Measurements from ENCODE around the gene MIOS. TPM values are rescaled to one million over a fixed set of nuclear protein-coding genes. Genes with fewer than 3 reads are reported as not detected.
A peak's percentile ranks its signal among the peaks of the same experiment; 100 is the strongest.
"Not testable (repeated sequence)": the region's sequence is repeated elsewhere in the genome, so short reads cannot be mapped to it uniquely, and the experiment has no call there.

Gene MIOS
- total and polyA plus RNA-seq, 5 donors, result 9.4 to 26.0 (median 22.1) TPM

DNA sequence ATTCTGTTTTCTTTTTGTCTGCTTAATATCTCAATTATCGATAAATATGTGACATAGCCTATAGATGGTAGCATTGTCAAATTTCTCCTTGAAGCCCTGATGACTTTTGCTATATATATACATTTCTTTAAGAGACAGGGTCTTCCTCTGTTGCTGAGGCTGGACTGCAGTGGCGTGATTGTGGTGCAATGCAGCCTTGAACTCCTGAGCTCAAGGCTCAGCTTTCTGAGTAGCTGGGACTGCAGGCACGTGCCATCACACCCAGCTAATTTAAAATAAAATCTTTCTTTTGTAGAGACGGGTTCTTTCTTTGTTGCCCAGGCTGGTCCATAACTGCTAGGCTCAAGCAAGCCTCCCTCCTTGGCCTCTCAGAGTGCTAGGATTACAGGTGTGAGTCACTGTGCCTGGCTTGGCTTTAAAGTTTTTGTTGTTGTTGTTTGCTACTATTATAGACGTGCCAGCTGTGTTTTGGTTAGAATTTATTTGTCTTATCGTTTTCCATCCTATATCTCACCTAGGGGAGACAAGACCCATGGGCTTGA is 80.9 kb downstream of the MIOS start:
- H3K4me1 ChIP-seq (ENCODE audit: control insufficient read depth, insufficient read depth, low read length), result peaks cover 1% of the 10 kb centered on the region
- no peaks in the 10 kb centered on the region for H3K9me3 ChIP-seq (ENCODE audit: control insufficient read depth, low read length)
- no peak overlapping the region for H3K27ac ChIP-seq (ENCODE audit: low read length)
- no peak for ATAC-seq
- intact Hi-C loops (cut with DNase I), result no loop called here
- no peaks in the 10 kb centered on the region for H3K27me3 ChIP-seq (ENCODE audit: control insufficient read depth, insufficient read depth)
- no peak for DNase-seq
- 84% methylated on average over 6 of the region's 6 CpGs for WGBS
- no peak overlapping the region for H3K4me3 ChIP-seq (ENCODE audit: low read length)

DNA sequence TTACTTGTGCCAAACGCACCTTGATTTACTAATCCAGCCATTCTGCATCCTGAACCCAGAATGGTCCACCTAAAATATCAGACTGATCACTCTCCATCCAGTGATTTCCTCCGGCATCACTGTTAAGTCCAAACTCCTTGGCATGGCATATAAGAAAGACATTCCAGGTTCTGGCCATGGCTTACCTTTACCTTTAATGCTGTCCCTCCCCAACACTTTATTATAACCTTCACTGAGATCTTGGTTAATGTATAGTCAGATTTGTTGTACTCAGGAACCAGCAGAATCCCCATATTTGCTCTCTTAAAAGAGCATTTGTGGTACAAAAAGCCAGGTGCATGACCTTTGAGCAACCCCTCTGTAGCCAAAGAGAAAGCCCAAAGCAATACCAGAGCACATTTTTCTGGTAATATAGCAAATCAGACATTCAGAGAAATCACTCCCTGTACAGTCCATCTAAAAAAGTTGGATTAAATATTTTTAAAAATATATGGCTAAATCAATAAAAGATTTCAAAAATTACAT is 84.1 kb downstream of the MIOS start:
- ATAC-seq, result no peak
- intact Hi-C loops (cut with DNase I), result no loop called here
- no peak for DNase-seq
- Histone ChIP-seq H3K9me3 (ENCODE audit: control insufficient read depth, low read length) (no peaks in the 10 kb centered on the region), H3K27ac (ENCODE audit: low read length) (no peak overlapping the region), H3K4me3 (ENCODE audit: low read length) (no peak overlapping the region), H3K4me1 (ENCODE audit: control insufficient read depth, insufficient read depth, low read length) (peaks cover 1% of the 10 kb centered on the region), H3K27me3 (ENCODE audit: control insufficient read depth, insufficient read depth) (no peaks in the 10 kb centered on the region)
- 94% methylated on average over 2 of the region's 2 CpGs for WGBS

DNA sequence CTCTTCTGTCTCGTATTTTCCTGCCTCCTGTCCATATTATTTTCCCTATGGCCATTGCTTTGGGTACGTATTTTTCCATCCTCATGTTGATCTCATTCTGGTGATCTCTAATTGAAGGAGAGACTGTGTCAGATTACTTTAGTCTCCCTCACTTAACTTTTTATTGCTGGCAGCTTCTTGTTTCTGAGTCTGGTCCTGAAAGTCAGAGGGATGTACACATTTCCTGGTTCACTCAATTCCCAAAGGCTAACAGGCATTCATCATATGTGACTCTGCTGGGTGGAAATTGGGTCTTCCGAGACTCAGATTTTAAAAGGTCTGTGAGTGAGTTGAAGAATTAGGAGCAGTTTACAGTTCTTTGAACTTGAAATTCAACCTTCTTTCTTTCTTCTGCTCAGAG is 84.8 kb downstream of the MIOS start:
- Histone ChIP-seq H3K27me3 (ENCODE audit: control insufficient read depth, insufficient read depth) (no peaks in the 10 kb centered on the region), H3K9me3 (ENCODE audit: control insufficient read depth, low read length) (no peaks in the 10 kb centered on the region), H3K27ac (ENCODE audit: low read length) (no peak overlapping the region), H3K4me1 (ENCODE audit: control insufficient read depth, insufficient read depth, low read length) (peaks cover 1% of the 10 kb centered on the region), H3K4me3 (ENCODE audit: low read length) (no peak overlapping the region)
- no peak for ATAC-seq
- DNase-seq, result no peak
- 82% methylated on average over 3 of the region's 3 CpGs for WGBS
- intact Hi-C loops (cut with DNase I), result no loop called here

DNA sequence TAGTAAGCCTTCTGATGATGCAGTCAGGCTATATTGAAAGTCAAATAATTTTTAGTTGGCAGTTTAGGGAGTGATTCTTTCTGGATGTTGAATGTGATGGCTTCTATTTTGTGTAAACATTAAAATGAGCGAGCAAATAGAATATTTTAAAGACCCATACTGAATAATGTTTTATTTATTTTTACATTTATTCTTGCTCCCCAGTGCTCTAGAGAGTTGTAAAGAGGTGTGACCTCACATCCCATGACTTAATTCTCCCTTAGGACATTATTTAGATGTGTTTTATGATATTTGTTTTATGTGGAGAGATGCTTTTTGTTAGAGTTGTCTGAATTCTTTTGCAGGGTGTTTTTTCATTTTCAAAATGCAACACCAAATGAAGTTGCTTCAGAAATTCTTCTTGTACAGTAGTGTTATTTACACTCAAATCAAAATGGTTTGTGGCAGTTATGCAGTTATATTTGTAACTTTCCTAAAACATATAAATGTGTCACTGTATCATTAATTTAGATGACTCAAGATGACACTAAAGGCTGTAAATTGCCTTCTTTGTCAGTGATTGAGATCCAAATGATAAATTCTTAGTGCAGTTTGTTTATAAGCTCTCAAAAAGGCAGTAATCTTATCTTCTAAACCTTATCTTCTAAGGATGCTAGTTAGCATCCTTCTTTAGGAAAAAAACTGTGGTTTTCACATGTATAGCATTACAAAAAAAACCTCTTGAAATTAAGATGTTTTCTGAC is 86.3 kb downstream of the MIOS start:
- ATAC-seq (no peak), DNase-seq (no peak)
- H3K4me1 ChIP-seq (ENCODE audit: control insufficient read depth, insufficient read depth, low read length), result peaks cover 1% of the 10 kb centered on the region
- no peaks in the 10 kb centered on the region for H3K9me3 ChIP-seq (ENCODE audit: control insufficient read depth, low read length)
- intact Hi-C loops (cut with DNase I), result no loop called here
- 91% methylated on average over 1 of the region's 1 CpG for WGBS
- no peak overlapping the region for H3K27ac ChIP-seq (ENCODE audit: low read length)
- no peaks in the 10 kb centered on the region for H3K27me3 ChIP-seq (ENCODE audit: control insufficient read depth, insufficient read depth)
- H3K4me3 ChIP-seq (ENCODE audit: low read length), result no peak overlapping the region

DNA sequence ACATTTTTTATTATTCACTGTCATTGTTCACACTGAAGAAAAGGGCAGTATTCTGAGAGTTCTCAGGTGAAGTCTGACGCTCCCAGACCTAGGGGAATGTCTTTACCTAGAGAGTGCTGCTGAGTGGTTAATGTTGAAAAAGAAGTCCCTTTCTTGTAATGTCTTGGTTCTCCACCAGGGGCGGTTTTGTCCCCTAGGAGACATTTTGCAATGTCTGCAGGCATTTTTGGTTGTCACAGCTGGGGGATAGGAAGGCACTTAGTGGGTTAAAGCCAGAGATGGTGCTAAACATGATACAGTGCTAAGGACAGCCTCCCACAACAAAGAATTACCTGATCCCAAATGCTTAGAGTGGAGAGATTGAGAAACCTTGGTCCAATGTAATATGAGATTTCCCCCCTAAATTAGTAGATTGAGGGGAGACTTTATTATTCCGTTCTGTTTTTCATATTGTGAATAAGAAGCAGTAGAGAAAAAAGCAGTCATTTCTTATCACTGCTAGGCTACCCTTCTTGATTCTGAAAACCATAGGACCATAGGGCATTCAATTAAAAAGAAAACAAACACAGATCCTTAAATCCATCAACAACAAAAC is 87.0 kb downstream of the MIOS start:
- ATAC-seq, result no peak
- no peak overlapping the region for H3K27ac ChIP-seq (ENCODE audit: low read length)
- 69% methylated on average over 3 of the region's 3 CpGs for WGBS
- H3K4me1 ChIP-seq (ENCODE audit: control insufficient read depth, insufficient read depth, low read length), result peaks cover 1% of the 10 kb centered on the region
- intact Hi-C loops (cut with DNase I), result no loop called here
- no peak for DNase-seq
- H3K27me3 ChIP-seq (ENCODE audit: control insufficient read depth, insufficient read depth), result no peaks in the 10 kb centered on the region
- no peaks in the 10 kb centered on the region for H3K9me3 ChIP-seq (ENCODE audit: control insufficient read depth, low read length)
- H3K4me3 ChIP-seq (ENCODE audit: low read length), result no peak overlapping the region

DNA sequence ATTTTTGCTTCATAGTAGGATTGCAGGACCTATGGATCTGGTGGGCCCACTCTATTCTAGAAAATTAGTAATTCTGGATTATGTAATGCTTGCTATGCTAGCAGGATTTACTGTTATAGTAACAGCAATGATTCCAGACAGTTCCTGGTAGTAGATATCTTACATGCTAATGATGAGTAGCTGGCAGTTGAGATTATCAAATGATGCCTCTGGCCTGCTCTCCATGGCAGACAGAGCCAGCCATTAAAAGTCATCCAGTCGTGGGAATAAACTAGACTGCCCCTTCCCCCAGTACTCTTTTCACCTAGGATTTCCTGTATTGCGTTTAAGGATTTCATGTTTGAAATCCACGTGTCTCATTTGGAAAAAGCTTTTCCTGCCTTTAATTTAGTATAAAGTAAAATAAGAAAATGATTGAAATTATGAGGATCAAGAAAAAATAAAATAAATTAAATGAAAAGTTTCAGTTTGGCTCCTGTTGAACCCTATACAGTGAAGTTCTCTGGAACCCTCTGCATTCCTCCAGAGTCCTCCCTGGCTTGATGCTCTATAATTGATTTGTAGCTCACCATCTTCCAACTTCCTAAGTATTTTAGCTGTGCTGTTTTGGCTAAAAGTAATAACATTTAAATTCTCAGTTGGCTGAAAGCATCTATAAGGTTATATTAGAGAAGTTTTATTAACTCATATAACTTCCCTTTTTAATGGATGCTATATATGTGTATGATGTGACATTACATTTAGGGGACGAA is 88.5 kb downstream of the MIOS start:
- Histone ChIP-seq H3K27ac (ENCODE audit: low read length) (no peak overlapping the region), H3K9me3 (ENCODE audit: control insufficient read depth, low read length) (no peaks in the 10 kb centered on the region), H3K4me3 (ENCODE audit: low read length) (no peak overlapping the region), H3K4me1 (ENCODE audit: control insufficient read depth, insufficient read depth, low read length) (peaks cover 1% of the 10 kb centered on the region), H3K27me3 (ENCODE audit: control insufficient read depth, insufficient read depth) (no peaks in the 10 kb centered on the region)
- no peak for DNase-seq
- ATAC-seq, result peak; percentile 72 to 79
- WGBS, result 50% methylated on average over 4 of the region's 4 CpGs
- intact Hi-C loops (cut with DNase I), result no loop called here

DNA sequence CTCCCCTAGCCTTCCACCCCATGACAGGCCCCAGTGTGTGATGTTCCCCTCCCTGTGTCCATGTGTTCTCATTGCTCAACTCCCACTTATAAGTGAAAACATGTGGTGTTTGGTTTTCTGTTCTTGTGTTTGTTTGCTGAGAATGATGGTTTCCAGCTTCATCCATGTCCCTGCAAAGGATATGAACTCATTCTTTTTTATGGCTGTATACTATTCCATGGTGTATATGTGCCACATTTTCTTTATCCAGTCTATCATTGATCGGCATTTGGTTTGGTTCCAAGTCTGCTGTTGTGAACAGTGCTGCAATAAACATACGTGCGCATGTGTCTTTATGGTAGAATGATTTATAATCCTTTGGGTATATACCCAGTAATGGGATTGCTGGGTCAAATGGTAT is 89.8 kb downstream of the MIOS start:
- 96% methylated on average over 3 of the region's 3 CpGs for WGBS
- H3K27ac ChIP-seq (ENCODE audit: low read length); H3K27me3 ChIP-seq (ENCODE audit: control insufficient read depth, insufficient read depth); ATAC-seq; intact Hi-C loops (cut with DNase I); H3K4me3 ChIP-seq (ENCODE audit: low read length); H3K9me3 ChIP-seq (ENCODE audit: control insufficient read depth, low read length); H3K4me1 ChIP-seq (ENCODE audit: control insufficient read depth, insufficient read depth, low read length); DNase-seq: not testable (repeated sequence)

Other genes starting within 250 kb of the MIOS start
- gene COL28A1, start 31.0 kb upstream of the MIOS start, total RNA-seq, result 1 to 10 TPM; 3.8 to 5.8 (median 5.0) TPM
- 4.3 TPM for gene COL28A1, start 31.0 kb upstream of the MIOS start, polyA plus RNA-seq
- 10 to 100 TPM; 12.1 to 14.6 (median 13.6) TPM for gene UMAD1, start 73.9 kb downstream of the MIOS start, total RNA-seq
- 8.0 TPM for gene UMAD1, start 73.9 kb downstream of the MIOS start, polyA plus RNA-seq
- 10 to 100 TPM; 17.6 to 27.4 (median 21.0) TPM for gene RPA3, start 151.7 kb downstream of the MIOS start, total RNA-seq
- gene RPA3, start 151.7 kb downstream of the MIOS start, polyA plus RNA-seq, result 25.0 TPM